Limb (tissue), 2 donors: ENCODE data around the gene SOX2.
"Not testable (repeated sequence)": the region's sequence is repeated elsewhere in the genome, so short reads cannot be mapped to it uniquely, and the experiment has no call there.

Experiments
- DNase-seq, 2 donors: peaks; one replicate each; pipeline ENCODE4 v3.0.0-alpha.2; 2016; ENCODE audit errors: extremely low spot score in 2 of 2

SOX2 gene

GRCh38 chr3:181757694-181758306, 46.1 kb downstream of the SOX2 start:
- DNase-seq: no peak

GRCh38 chr3:181761906-181762305, 50.2 kb downstream of the SOX2 start:
- no peak for DNase-seq

GRCh38 chr3:181764033-181764432, 52.3 kb downstream of the SOX2 start:
- DNase-seq: not testable (repeated sequence)
